HG03565 (cell line): ENCODE data around the gene IGF1.
"Not testable (repeated sequence)": the region's sequence is repeated elsewhere in the genome, so short reads cannot be mapped to it uniquely, and the experiment has no call there.

ENCODE experiments used
- ATAC-seq: cut with Tn5 transposase; IDR thresholded peaks from one replicate; pipeline ENCODE4 v1.9.1; 2021; ENCODE audit warnings: mild to moderate bottlenecking, moderate library complexity; ENCODE audit not compliant: unreplicated experiment

IGF1 gene

DNA sequence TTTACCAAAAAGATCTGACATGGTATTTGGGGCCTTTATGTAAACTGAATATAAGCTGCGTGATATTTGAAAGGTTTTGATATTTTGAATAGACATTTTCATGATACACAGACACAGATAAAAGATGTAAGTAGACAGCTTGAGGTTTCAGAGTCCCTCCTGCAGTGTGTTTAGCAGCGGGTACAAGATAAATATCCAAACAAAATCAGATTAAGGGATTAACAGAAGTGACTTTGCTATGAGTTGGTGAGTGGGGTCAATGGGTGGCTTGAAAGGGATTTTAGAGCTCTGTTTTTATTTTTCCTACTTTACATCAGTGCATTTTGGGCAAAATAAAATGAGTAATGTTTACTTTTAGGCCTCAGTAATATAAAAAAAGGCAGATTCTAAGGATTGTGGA lies 84.1 kb downstream of the IGF1 start:
- no peak for ATAC-seq

DNA sequence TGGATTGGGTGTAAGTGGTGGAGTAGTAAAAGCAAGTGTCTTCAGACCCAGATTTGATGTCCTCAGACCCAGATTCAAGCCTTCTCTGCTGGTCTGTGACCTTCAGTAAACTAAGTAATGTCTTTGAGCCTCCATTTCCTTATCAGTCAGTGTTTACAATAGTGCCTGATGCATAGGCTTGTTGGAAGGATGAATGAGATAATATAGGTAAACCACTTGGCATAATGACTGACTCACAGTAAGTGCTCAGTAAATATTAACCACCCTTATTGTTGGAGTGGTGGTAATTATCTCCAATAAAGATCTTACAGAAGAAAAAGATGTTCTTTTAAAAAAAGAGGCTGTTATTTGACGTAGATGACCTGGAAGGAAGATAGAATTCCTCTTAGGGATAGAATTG lies 86.2 kb downstream of the IGF1 start:
- no peak for ATAC-seq

DNA sequence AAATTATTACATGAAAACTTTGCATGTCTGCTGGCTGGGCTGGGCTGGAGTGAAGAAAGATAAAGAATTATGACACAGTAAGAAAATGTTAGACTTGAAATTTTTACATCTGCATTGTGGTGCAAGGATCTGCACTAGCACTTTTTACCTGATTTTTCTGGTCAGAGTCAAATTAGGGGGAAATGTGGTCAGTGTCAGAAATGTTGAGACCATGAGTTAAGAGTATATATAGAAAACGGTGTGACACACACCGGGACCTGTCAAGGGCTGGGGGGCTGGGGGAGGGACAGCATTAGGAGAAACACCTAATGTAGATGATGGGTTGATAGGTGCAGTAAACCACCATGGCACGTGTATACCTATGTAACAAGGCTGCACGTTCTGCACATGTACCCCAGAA lies 90.3 kb downstream of the IGF1 start:
- ATAC-seq = no peak

DNA sequence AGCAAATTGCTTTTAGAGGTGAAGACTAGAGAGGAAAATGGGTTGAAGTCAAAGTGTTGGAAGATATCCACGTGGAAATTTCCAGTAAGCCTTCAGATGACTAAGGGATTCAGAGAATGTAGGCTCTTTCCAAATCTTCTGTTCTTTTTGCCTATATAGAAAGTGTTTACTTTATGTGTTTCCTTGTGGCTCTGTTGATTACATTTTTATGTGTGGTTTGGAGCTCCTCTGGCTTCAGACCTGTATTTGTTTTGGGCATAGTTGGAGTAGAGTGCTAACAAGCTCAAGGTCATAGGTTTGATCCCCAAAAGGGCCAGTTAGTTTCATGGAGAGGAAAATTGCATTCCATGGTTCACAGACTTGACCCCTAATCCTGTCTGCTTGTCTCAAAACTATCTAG lies 91.9 kb downstream of the IGF1 start:
- ATAC-seq = no peak

DNA sequence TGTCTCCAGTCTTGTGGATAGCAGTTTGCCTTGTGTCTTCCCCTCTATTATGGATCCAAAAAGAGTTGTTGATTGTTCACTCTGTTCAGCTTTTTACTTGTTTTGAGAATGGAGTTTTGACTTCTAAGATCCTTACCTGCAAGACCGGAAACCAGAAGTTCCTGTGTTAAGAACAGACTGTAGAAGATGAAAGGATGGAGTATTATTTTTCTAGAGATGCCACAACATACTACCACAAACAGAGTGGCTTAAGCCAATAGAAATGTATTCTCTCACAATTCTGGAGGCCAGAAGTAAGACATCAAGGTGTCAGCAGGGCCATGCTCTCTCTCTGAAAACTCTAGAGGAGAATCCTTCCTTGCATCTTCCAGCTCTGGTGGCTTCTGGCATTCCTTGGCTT lies 95.0 kb downstream of the IGF1 start:
- no peak for ATAC-seq

DNA sequence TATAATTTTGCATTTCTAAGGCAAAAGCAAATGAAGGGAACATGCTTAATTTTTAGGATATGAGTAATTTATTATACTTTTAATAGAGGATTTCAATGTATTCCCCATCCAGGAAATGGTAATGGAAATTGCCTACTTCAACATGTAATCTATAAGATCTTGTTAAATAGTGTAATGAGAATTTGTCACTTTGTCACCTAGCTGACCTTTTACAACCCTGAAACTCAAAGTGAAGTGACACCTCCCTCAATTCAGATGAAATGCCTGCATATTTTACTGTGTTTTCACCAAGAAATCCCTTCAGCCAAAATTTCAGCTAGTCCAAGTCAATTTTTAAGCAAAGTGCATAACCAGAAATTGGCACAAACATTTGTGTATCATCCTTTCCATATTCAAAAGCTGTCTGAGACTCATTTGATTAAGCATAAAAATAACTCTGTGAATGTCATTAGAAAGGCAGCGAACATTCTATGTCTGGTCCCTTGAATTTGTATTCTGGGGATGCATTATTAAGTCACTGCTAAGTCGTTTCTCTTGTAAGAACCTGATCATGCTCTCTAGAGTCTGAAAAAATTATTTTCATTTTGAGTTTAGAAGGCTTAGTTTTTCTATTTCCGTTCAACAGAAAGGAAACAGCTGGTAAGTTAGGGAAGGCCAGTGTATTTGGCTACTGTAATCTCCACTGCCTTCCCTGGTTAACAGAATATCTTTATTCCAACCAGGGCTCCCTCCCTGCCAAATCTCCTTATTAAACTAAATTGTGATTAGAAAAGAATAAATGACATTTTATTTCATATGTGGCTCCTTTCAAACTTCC lies 100.8 kb downstream of the IGF1 start:
- ATAC-seq = no peak

DNA sequence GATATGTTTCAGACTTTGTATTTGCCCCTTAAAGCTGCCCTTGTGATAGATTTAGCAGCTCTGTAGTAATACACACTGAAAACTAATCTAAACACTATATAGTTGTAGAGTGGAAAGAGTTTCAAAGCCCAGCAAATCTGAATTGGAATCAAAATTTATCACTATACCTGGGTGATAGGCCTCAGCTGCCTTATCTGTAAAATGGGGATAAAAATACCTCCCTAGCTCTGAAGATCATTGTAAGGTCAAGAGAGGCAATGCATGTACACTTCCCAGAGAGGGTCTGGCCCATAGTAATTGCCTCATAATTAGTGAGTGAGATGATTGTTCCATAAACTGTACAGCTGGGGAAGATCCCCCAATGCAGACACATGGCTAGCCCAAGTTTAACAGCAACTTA lies 103.6 kb downstream of the IGF1 start:
- ATAC-seq = no peak

DNA sequence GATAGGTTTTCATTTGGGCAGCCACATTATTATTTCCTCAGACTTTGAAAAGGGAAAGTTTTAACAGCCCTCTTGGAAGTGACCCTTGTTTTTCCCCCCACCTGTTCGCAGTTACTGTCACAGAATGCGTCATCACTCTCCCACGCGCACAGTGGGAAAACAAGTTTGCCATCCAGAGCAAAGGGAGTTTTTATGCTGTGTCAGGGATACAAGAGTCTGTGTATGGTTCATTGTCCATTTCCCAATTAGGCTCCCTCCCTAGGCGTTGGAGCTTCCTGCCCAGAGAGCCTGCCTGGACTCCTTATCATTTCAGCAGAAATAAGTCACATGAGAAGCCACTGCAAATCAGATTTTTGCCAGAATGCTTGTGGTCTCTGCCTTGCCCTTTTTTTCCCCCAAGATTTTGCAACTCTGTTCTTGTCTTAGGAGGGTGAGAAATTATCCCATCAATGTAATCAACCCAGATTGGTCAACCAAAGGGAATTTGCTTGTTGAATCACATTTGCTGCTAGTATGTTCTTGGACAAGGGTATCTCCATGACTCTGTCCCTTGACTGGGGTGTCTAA lies 104.1 kb downstream of the IGF1 start:
- no peak for ATAC-seq

DNA sequence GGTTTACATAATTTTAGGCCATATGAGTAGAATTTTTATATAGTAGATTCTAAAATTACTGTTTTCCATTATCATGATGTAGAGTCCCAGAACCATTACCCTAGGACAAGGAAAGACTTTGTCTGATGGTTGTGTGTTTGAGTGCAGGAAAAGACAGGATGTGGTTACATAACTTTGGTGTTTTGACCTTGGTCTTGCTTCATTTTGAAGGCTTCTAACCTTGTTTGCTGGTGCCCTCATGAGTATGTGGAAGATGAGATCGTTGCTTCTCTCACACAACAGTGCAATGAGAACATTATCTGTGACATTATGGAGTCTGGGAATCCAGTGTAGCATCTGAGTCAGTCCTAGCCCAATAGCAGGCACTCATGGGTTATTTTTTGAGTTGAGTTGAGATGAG lies 106.2 kb downstream of the IGF1 start:
- no peak for ATAC-seq

DNA sequence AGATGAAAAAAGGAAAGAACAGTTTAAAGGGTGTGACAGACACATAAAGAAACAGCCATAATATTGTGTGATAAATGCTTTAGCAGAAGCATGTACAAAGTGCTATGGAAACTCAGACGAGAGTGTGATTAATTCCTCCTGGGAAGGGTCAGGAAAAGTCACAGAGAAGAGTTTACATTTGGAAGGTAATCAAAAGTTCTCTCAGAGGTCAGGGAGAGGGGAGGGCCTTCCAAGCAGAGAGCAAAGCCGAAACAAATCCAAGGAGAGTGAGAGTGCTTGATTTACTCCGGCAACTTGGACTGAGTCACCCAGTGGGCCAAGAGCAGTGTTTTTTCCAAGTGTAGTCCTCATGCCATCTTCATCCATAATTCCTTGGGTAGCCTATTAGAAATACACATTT lies 108.3 kb downstream of the IGF1 start:
- ATAC-seq = no peak

DNA sequence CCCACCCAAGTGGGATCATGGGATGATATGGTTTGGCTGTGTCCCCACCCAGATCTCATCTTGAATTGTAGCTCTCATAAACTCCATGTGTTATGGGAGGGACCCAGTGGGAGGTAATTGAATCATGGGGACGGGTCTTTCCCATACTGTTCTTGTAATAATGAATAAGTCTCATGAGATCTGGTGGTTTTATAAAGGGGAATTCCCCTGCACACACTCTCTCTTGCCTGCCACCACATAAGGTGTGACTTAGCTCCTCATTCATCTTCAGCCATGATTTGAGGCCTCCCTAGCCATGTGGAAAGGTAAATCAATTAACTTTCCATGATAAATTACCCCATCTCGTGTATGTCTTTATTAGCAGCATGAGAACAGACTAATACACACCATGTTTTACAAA lies 109.2 kb downstream of the IGF1 start:
- ATAC-seq = no peak

DNA sequence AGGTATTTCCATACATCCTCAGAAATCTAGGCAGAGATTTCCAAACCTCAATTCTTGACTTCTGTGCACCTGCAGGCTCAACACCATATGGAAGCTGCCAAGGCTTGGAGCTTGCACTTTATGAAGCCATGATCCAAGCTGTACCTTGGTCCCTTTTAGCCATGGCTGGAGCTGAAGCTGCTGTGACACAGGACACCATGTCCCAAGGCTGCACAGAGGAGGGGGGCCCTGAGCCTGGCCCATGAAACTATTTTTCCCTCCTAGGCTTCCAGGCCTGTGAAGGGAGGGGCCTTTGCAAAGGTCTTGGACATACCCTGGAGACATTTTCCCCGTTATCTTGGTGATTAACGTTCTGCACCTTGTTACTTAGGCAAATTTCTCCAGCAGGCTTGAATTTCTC lies 110.5 kb downstream of the IGF1 start:
- no peak for ATAC-seq

DNA sequence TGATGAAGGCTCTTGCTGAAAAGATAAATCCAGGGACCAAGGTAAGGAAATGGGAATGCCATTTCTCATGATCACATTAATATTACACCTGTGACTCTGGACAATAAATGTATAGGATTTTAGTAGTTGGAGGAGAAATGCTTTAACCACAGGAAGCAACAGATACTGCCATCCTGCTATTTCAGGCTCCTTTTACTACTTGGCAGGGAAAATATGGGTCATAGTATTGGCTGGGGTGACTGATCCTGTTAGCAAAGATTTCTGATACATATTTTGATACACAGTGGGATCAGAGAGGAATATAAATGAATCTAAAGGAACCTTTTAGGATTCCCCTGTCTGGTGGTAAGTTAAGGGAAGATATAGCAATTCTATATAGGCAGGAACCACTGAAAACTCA lies 115.0 kb downstream of the IGF1 start:
- ATAC-seq = no peak

DNA sequence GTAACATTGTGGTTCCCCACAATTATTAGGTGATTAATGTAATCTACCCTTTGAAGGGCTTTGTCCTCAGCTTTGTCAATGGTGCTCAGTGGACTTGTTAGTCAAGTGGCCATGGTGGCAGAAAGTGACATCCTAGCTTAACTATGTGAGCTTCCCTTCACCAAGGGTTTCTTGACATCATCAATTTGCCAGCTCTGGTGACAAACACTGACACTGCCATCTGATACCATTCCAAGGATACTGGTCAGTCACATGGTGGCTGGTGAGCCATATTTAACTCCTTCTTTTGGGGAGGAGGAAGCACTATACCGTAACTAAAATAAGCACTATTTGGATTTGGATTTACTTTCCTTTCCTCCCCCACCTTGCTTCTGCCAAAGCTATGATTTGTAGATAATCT lies 115.7 kb downstream of the IGF1 start:
- no peak for ATAC-seq

DNA sequence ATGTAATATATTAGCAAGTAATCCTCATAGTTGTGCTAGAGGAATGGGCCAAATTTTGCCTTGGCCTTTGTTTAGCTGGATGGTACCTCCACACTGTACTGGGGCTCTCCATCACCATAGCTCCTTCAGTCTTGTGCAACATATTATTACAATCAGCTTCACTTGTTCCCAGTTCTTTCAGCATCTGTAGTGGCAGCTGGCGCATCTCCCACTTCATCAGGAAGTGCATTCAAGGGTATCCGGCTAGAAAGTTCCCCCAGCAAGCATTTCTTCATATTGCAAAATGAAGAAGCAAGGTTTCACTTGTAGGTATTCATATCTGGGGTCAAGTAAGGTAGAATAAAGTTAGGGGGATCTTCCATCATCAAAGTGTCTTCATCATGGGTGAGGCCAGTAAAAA lies 123.7 kb downstream of the IGF1 start:
- ATAC-seq = no peak

DNA sequence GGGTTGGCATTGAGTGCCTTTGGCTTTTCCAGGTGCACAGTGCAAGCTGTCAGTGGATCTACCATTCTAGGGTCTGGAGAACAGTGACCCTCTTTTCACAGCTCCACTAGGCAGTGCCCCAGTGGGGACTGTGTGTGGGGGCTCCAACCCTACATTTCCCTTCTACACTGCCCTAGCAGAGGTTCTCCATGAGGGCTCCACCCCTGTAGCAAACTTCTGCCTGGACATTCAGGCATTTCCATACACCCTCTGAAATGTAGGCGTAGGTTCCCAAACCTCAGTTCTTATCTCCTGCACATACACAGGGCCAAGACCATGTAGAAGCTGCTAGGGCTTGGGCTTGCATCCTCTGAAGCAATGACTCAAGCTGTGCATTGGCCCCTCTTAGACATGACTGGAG lies 126.1 kb downstream of the IGF1 start:
- not testable (repeated sequence) for ATAC-seq

DNA sequence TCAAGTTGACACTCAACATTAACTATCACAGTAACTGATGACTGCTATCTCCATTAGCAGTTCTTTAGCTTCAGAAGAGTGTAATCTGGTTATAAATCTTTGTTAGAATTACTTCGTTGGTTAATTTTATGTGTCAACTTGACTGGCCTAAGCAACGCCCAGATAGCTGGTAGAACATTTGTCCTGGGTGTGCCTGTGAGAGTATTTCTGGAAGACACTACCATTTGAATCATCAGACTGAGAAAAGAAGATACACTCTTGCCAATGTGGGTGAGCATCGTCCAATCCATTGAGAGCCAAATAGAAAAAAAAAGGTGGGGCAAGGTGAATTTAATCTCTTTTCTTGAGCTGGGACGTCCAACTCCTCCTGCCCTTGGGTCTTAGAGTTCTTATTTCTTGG lies 129.0 kb downstream of the IGF1 start:
- ATAC-seq = no peak

DNA sequence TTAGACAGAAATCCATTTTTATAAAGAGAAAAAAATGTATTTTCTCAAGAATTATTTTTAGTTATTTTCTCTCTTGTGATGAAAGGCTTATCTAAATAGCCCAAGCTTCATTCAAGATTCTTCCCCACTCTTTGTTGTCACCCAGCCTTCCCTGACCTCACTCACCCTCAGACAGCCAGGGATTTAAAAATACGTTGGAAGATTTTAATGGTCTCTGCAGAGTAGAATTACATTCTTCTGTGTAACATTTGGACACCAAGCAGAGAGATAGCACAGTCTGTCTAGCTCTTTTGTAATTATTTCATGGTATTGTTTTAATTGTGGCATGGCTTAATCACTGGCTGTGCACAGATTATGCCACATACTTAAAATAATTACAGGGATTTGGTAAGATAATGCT lies 130.3 kb downstream of the IGF1 start:
- ATAC-seq = no peak

DNA sequence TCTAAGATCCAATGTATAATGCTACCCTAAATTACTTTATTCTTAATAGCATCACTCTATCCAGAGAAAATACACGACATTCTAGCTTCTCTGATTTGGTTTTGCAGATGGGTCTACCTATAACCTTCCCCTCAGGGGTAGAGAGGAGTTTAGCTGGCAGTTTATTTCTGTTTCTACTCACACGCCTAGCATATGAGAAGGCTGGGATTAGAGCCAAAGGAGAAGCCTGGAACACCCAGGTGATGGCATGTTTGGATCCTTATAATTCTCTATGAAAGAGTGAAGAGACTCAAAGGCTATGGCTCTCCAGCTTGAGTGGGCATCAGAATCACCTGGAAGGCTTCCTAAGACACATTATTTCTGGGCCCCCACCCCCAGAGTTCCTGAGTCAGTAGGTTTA lies 131.3 kb downstream of the IGF1 start:
- no peak for ATAC-seq

DNA sequence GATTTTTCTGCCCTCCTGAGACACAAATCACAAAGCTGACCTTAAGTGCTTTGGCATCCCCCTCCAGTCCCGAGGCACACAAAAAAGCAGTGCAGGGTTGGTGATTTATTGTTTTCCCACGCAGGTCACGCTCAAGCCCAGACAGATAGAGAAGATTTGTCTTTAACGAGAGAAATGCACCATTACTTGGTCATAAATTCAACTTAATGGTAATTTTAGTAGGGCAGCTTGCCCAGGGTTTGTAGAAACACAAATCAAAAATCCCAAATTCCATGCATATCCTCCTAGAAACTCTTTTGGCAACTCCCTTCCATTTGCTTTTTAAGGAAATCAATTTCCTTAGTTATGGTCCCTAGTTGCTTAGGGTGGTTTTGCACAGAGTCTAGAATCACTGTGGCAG lies 132.6 kb downstream of the IGF1 start:
- ATAC-seq = no peak
